C4-2B (cell line): Measurements from ENCODE around the gene PDF.

Source experiments
- H3K27ac ChIP-seq: fragments of 450-650 bp; 2 replicates; pipeline ENCODE4 v1.5.1; 2017
- CTCF ChIP-seq: fragments of 450-650 bp; conservative IDR thresholded peaks from 2 replicates; pipeline ENCODE4 v1.5.1; 2017; ENCODE audit warnings: mild to moderate bottlenecking
- ZFX ChIP-seq: fragments of 450-650 bp; IDR thresholded peaks from 2 replicates; pipeline ENCODE4 v1.6.1; 2017

Gene PDF

GRCh38 chr16:69319381-69319780 lies 11.0 kb downstream of the PDF start:
- TF ChIP-seq CTCF: no peak
- TF ChIP-seq ZFX: no peak
- no peak overlapping the region for H3K27ac ChIP-seq

- no peak for TF ChIP-seq CTCF
- H3K27ac ChIP-seq: no peak overlapping the region
Measured at GRCh38 chr16:69318911-69319289, 11.5 kb downstream of the PDF start.

GRCh38 chr16:69318177-69318910 lies 12.0 kb downstream of the PDF start:
- no peak overlapping the region for H3K27ac ChIP-seq
- TF ChIP-seq CTCF (no peak), ZFX (no peak)

GRCh38 chr16:69316595-69317034 lies 13.8 kb downstream of the PDF start:
- no peak overlapping the region for H3K27ac ChIP-seq
- TF ChIP-seq CTCF (no peak), ZFX (no peak)

GRCh38 chr16:69315486-69316311 lies 14.7 kb downstream of the PDF start:
- H3K27ac ChIP-seq: no peak overlapping the region

GRCh38 chr16:69314534-69314933 lies 15.9 kb downstream of the PDF start:
- TF ChIP-seq CTCF (no peak), ZFX (no peak)
- H3K27ac ChIP-seq: no peak overlapping the region

More at GRCh38 chr16:69315486-69316311, 14.7 kb downstream of the PDF start:
- TF ChIP-seq CTCF: no peak
- TF ChIP-seq ZFX: no peak

- TF ChIP-seq ZFX (no peak), CTCF (no peak)
- no peak overlapping the region for H3K27ac ChIP-seq
Measured at GRCh38 chr16:69313469-69313868, 16.9 kb downstream of the PDF start.
